CMK (cell line): ENCODE results near the gene TRUB2.
"Not testable (repeated sequence)": the region's sequence is repeated elsewhere in the genome, so short reads cannot be mapped to it uniquely, and the experiment has no call there.

Source experiments
- DNase-seq: peaks from one replicate; pipeline ENCODE4 v3.0.0-alpha.2; 2010; ENCODE audit warnings: low read depth

TRUB2 gene

DNA sequence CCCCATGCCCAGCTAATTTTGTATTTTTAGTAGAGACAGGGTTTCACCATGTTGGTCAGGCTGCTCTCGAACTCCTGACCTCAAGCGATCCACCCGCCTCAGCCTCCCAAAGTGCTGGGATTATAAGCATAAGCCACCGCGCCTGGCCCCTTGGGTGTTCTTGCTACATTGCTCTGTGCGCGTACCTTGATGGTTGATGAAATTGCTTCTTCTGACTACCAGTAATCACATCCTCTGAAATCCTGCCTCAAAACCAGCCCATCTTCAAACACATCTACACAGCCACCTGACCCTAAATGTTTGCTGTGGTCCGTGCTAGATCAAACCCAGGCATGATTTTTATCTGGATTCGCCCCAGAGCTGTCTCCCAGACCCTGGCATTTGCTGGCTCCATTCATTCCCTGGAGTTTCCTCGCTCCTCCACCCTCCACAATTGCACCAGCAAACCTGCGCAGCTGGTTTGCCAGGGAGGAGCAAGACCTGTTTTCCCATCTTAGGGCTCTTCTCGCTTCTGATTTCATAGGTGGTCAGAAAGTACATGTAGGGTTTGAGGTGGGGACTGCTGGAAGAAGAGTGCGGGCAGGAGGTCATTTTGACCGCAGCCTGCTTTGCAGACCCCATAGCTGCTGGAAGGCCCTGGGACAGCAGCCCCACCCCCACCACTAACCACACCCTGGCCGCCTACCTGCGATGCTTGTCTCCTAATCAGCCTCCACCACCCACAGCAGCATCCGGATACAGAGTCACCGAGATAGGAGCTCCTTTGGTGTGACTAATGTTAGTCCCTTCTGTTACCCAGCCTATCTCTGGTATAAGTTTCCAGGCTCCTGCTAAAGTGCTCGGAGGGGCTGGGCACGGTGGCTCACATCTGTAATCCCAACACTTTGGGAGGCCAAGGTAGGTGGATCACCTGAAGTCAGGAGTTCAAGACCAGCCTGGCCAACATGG is 23.4 kb downstream of the TRUB2 start:
- DNase-seq = no peak

GRCh38 chr9:128297221-128297773 is 24.9 kb downstream of the TRUB2 start:
- DNase-seq = no peak

DNA sequence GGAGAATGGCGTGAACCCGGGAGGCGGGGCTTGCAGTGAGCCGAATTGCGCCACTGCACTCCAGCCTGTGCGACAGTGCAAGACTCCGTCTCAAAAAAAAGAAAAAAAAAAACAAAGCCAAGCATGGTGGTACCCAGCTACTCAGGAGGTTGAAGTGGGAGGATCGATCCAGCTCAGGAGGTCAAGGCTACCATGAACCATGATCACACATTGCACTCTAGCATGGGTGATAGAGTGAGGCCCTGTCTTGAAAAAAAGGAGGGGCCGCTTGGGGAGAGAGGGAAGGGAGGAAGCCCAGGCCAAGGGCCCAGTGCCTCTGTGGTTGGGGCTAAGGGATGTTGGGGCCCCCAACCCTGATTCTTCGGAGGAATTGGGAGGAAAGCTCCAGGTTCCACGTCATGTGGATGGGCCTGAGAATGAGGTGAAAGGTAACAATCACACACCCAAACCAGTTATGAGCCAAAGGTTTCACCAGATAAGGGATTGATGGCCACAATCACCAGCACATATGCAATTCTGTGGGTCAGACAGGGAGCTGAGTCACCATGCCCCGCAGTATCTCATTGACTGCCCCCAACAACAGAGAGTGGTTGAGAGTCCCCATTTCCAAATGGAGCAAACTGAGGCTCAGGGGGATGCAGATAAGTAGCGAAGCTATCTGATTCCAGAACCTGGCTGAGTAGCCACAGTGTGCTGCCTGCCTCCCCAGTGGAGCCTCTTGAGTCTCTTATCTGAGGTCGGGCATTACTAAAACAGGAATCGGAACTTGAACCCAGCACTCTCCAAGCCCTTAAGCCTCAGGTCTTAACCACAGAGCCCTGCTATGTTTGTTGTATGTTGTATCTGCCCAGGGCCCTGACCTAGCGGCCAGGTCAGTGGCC is 25.7 kb downstream of the TRUB2 start:
- peak; percentile 9 for DNase-seq

DNA sequence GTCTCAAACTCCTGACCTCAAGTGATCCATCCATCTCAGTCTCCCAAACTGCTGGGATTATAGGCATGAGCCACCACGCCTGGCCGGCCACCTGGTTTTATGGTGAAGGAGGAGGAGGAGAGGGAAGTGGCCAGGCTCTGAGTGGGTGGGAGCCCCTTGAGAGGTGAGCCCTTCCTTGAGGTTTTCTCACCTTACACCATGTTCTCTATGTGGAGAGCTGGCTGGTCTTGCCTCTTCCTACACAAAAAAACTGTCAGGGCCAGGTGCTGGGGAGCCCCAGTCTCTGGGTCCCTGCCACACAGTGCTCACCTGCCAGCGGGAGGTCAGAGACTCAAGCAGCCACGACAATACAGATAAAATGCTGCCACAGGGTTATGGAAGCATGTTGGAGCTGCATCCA is 28.1 kb downstream of the TRUB2 start:
- no peak for DNase-seq

- DNase-seq = no peak
Measured at GRCh38 chr9:128293091-128293490, 29.2 kb downstream of the TRUB2 start.

DNA sequence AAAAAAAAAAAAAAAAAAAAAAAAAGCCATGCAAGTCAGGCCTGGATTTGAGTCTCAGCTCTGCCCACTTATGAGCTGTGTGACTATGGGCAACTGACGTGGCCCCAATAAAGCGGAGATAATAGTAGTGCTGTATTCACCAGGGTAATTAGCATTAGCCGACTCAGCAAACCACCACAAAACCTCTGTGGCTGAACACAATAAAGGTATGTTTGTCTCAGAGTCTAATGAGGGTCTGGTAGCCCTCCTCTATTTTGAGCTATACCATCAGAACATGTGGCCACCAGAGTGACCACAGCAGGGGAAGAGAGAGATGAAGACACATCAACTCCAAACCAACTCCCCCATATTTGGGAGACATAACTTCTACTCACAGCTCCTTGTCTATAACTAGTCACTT is 30.2 kb downstream of the TRUB2 start:
- no peak for DNase-seq

- no peak for DNase-seq
Measured at GRCh38 chr9:128288273-128289004, 33.8 kb downstream of the TRUB2 start.

DNA sequence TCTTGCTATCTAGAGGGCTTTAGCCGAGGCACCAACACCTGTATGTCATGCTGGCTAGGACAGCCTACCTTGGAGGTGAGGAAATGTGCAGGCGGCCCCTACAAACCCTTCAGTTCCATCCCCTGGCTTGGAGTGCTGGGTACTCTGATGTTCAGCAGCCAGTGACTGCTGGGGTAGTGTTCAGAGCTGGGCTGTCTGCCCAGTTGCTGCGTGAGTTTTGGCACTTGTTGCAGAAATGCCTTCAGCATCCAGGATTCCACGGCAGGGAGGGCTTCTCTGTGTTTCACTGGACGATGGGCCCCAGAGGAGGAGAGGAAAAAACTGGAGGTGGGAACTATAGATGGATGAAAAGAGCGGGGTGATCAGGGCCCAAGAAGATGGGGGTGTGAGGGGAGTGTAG is 35.8 kb downstream of the TRUB2 start:
- DNase-seq = no peak

- no peak for DNase-seq
Measured at GRCh38 chr9:128285033-128285784, 37.0 kb downstream of the TRUB2 start.

DNA sequence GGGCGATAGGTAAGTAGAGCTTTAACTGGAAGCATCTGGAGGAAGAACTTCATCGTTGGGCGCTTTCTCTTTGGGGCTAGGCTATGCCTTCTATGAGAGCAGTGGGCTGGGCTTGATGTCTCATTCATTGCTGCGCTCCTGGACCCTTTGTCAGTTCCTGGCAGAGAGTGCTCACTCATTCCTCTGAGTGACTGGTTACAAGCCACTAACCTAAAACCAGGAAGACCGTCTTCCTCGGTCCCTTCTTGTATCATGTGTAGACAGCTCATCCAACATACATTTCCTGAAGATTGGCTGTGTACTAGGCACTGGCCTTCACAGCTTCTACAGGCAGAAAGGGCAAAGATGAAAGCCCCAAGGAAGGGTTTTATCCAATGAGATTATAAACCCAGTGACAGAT is 39.7 kb downstream of the TRUB2 start:
- DNase-seq = no peak

DNA sequence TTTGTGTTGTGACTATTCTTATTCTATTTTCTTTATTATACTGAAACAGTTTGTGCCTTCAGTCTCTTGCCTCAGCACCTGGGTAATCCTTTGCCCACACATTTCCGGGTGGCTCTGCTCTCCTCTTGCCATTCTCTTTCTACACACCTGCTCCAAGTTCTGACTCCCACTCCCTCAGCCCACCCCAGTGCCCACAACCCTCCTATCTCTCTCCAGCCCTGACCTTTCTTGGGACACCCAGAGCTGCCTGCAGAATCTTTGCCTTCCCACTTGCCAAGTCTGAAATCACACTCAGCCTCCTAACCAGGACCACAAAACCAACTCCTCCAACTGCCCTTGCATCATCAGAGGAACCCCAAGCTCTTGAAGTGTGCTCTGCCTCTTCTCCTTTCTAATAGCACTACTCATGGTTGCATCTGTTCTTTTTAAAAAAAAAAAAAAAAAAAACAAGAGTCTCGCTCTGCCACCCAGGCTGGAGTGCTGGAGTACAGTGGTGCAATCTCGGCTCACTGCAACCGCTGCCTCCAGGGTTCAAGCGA is 42.1 kb downstream of the TRUB2 start:
- DNase-seq = no peak

DNA sequence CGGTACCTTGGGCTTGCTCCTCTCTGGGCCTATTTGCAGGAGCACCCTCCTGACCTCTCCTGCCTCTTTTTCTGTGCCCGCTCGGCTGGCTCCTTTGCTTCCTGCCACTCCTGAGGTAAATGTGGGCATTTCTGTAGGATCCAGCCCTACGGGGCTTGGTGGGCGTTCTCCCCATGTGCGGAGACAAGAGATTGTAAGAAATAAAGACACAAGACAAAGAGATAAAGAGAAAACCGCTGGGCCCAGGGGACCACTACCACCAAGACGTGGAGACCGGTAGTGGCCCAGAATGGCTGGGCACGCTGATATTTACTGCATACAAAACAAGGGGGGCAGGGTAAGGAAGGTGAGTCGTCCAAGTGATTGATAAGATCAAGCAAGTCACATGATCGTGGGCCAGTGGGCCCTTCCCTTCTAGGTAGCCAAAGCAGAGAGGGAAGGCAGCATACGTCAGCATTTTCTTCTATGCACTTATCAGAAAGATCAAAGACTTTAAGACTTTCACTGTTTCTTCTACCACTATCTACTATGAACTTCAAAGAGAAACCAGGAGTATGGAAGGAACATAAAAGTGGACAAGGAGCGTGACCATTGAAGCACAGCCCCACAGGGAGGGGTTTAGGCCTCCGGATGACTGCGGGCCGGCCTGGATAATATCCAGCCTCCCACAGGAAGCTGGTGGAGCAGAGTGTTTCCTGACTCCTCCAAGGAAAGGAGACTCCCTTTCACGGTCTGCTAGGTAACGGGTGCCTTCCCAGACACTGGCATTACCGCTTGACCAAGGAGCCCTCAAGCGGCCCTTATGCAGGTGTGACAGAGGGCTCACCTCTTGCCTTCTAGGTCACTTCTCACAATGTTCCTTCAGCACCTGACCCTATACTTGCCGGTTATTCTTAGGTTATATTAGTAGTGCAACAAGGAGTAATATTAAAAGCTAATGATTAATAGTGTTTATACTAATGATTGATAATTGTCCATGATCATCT is 42.9 kb downstream of the TRUB2 start:
- DNase-seq = not testable (repeated sequence)

GRCh38 chr9:128276574-128277270 is 45.5 kb downstream of the TRUB2 start:
- DNase-seq = no peak

- DNase-seq = peak; percentile 98
Measured at GRCh38 chr9:128276008-128276573, 46.2 kb downstream of the TRUB2 start, which contains the start of gene SWI5. SWI5 (plus strand) TSS chr9:128276276.

DNA sequence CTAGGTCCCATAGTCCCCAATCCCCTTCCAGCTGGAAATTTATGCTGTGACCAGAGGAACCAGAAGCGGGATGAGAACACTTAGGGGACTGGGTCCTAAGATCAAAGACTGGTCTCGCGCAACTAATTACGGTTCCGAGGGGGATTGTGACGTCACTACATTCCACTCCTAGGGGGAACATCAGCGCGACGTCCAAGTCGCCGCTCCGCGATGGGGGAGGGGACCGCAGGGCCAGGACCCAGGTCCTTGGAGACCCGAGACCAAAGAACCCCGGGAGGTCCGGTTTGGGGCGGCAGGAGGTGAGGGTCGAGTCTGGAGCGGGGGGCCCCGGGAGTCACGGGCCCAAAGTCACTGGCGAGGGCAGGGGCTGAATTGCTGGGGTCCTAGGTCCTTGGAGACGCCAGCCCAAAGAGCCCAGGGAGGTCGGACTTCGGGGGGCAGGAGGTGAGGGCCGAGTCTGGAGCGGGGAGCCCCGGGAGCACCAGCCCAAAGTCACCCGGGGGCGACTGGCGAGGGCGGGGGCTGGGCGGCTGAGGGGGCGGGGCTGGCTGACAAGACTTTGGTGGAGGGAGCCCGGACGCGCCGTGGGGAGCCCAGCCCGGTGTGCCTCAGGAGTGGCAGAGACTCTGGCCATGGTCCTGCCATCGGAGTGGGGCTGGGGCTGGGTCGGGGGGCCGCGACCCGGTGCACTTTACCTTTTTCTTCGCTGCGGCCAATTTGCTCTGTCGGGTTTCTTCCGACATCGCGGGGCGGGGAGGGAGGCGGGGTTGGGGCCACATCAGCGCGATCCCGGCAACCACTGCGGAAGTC is 46.8 kb downstream of the TRUB2 start, which contains the start of gene GOLGA2:
GOLGA2 (minus strand) TSS at position 810 of the 810 bp plus-strand sequence; CDS start at position 779, 31 bp downstream.
- peak; percentile 45 for DNase-seq

- no peak for DNase-seq
Measured at GRCh38 chr9:128274245-128274644, 48.0 kb downstream of the TRUB2 start.

DNA sequence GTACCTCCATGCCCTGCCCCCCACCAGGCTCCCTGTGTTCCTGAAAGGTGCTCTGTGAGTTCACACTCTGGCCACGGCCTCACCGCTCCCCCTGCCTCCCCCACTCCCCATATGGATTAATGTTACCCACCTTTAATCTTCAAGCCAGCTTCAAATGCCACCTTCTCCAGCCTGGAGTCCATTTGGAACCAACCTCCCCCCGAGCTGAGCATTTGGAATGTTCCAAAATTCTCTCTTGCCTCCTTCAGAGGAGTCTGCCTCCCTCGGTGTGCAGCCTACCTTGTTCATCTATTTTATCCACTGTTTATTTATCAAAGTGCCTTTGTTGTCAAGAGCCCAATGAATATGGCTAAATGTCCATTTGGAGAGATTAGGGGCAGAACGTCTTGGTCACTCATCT is 50.7 kb downstream of the TRUB2 start:
- DNase-seq = no peak

- no peak for DNase-seq
Measured at GRCh38 chr9:128271112-128271511, 51.1 kb downstream of the TRUB2 start.
